Measurements from ENCODE around the gene FAM81B. TPM values are rescaled to one million over a fixed set of nuclear protein-coding genes. Genes with fewer than 3 reads are reported as not detected.

Gene FAM81B
- total RNA-seq, 4 donors from 2014 or later: not detected

- no peak for TF ChIP-seq CTCF (IDR thresholded peaks at IDR 0.05; ENCODE audit: low read depth)
These were observed 33.4 kb downstream of the FAM81B start for GRCh38 chr5:95424526-95424925.

GRCh38 chr5:95426227-95426626, 35.1 kb downstream of the FAM81B start:
- no peak for TF ChIP-seq CTCF (IDR thresholded peaks at IDR 0.05; ENCODE audit: low read depth)

GRCh38 chr5:95432779-95433178, 41.6 kb downstream of the FAM81B start:
- TF ChIP-seq CTCF (IDR thresholded peaks at IDR 0.05; ENCODE audit: low read depth): no peak

- TF ChIP-seq CTCF (IDR thresholded peaks at IDR 0.05; ENCODE audit: low read depth): no peak
These were observed 48.8 kb downstream of the FAM81B start for GRCh38 chr5:95439801-95440493.

GRCh38 chr5:95440825-95441224, 49.7 kb downstream of the FAM81B start:
- no peak for TF ChIP-seq CTCF (IDR thresholded peaks at IDR 0.05; ENCODE audit: low read depth)

- TF ChIP-seq CTCF (IDR thresholded peaks at IDR 0.05; ENCODE audit: low read depth): no peak
These were observed 50.5 kb downstream of the FAM81B start for GRCh38 chr5:95441636-95442035.

GRCh38 chr5:95445442-95445841, 54.3 kb downstream of the FAM81B start:
- TF ChIP-seq CTCF (IDR thresholded peaks at IDR 0.05; ENCODE audit: low read depth): no peak

Measured in subcutaneous adipose tissue (tissue), 4 donors.